HL-60/S4 treated with retinoic acid at 250 ng/mL for 4 days and 3 days (cell line): ENCODE measurements around the gene MRPS10.
"Not testable (repeated sequence)": the region's sequence is repeated elsewhere in the genome, so short reads cannot be mapped to it uniquely, and the experiment has no call there.

Source experiments
- in situ Hi-C: fragments of 300-500 bp; cut with MboI; formaldehyde crosslinking; loops from 2 replicates; pipeline ENCODE4 v1.7.0; 2022; ENCODE audit warnings: low sequenced_read_pairs

Gene MRPS10

DNA sequence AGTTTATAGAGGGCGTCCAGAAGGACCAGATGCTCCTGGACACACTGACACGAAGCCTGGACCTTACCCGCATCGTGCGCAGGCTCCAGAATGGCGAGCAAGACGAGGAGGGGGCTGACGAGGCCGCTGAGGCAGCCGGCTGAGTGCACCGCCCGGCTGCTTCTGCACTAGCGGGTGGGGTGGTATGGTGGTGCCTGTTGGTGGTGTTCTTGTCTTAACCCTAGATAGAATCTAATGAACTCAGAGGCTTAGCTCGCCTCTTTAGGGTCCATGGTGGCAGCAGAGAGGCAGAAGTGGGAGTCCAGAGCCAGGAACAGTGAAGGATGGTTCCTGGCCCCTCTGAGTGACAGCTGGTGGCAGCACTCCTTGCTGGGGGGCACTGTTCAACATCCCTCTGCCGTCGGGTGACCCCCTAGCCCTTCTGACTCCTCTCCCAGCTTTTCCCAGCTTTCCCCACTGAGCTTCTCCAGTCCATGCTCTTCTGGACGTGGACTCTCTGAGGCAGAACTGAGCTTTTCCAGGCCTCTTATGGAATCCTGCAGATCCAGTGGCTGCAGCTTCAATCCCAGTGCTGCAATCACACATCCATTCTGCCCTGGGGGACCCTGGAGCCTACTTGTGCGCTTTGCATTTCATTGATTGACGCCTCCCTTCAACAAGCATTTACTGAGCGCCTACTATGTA is 38.3 kb downstream of the MRPS10 start:
- in situ Hi-C loops, result no loop called here

DNA sequence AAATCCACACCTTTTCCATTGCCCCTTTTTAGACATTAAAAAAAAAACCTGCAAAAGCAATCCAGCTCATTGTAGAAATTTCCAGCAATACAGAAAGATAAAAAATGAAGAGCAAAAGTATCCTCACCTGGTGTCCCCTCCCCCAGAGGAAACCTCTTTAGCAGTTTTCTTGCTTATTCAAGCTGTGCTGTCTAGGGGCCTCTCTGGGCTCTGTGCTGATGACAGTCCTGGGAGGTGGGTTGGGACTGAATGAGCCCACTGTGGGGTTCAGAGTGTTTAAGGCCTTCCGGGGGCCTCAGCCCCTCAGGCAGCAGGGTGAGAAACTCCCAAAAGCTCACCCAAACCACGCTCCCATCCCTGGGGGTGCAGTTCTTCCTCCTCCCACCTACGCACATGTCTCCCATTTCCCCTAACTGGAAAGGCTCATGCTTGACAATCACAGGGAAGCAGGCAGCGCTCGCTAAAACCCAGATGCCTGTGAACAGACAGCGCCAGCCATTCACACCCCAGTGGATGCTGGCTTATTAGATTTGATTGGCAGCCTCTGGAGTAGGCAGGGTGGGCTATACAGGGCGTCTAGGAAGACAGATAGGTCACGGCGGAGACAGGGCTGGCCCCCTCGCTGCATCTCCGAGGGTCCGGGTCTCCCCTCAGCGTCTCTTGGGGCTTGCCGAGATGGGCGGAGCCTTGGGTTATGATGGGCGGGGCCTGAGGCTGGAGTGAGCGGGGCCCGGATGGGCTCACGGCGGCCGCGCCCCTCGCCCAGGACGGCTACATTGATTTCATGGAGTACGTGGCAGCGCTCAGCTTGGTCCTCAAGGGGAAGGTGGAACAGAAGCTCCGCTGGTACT is 39.9 kb downstream of the MRPS10 start:
- in situ Hi-C loops, result no loop called here

DNA sequence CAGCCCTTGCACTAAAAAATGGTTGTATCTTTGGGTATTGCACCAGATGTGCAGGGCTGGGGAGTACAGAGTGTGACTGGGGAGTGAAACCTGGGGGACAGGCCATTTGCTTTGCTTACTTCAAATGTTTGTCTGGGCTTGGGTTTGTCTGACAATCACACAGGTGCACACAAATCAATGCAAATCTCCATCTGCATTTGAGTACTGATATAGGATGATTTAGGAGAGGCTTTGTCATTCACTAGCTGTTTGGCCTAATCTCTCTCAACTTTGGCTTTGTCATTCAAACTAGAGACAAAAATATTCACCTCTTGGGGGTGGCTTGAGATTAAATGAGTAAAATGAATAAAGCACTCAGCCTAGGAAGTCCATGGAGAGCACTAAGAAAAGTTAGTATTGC is 40.7 kb downstream of the MRPS10 start:
- in situ Hi-C loops, result no loop called here

DNA sequence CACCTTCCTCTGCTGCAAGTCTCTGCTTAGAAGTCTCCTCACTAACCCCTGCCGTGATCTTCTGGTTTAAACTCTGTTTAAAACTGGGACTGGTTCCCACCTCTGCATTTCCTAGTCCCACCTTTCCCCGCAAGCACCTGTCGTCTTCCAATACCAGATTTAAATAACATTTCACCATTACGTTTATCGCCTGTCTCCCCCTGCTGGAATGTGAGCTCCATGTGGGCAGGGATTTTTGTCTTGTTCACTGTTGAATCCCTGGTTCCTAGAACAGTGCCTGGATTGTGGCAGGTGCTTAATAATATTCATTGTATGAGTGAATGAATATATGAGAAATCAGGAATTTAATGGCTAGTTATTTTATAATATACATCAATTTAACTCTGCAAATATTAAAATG is 41.8 kb downstream of the MRPS10 start:
- in situ Hi-C loops, result no loop called here

DNA sequence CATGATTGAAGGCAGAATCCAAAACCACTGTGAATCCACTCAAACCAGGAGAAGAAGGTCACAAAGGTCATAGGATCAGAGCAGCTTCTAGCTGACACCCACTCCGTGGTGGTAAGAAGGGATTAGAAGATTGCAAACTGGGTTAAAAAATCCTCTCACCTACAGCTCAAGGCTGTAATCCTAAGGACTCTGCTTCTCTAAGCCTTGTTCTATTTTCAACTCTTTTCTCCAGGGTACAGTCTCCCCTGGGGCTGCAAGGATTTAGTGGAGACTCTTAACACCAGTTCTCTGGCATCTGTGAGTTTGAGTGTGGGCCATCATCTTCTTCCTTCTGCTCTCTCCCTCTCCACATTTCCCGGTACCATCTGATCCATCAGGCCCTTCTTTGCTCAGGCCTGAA is 44.6 kb downstream of the MRPS10 start, which contains the start of gene GUCA1A:
Gene GUCA1A, plus strand, starts transcription at position 264 of the 400 bp plus-strand sequence. CDS start 250 bp downstream, outside the sequence.
- in situ Hi-C loops, result no loop called here

DNA sequence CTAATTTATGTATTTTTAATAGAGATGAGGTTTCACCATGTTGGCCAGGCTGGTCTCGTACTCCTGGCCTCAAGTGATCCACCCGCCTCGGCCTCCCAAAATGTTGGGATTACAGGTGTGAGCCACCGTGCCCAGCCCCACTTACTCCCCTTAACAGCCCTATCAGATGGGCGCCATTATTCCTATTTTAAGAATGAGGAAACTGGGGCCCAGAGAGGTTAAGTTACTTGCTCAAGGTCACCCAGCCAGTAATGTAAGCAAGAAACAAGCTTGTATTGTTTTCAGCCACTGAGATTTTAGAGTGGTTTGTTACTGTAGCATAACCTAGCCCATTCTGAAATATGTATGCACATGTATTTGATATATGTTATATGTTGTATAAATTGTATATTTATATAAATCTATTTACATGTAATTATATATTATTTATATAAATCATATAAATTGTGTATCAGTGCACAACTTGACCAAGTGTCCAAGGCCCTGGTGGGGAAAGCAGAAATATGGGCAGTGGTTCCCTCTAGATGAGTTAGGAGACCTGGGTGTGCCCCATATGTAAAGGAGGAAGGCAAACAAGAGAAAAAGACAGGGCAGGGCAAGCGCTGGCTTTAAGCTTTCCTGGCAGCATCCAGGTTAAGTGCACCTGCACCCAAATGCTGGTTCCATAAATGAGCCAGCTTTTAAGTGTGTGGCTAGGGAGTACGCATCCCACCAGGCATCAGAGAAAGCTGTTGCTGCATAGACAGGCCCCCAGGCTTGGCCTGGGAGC is 45.7 kb downstream of the MRPS10 start:
- in situ Hi-C loops, result no loop called here

DNA sequence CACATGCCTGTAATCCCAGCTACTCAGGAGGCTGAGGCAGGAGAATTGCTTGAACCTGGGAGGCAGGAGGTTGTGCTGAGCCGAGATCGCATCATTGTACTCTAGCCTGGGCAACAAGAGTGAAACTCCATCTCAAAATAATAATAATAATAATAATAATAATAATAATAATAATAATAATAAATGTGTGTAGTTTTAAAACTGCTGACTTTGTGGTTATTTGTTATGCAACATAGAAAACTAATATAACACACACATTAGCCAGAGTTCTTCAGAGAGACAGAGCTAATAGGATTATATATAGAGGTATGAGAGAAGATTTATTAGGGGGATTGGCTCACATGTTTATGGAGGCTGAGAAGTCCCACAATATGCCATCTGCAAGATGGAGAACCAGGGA is 47.9 kb downstream of the MRPS10 start:
- in situ Hi-C loops, result not testable (repeated sequence)

DNA sequence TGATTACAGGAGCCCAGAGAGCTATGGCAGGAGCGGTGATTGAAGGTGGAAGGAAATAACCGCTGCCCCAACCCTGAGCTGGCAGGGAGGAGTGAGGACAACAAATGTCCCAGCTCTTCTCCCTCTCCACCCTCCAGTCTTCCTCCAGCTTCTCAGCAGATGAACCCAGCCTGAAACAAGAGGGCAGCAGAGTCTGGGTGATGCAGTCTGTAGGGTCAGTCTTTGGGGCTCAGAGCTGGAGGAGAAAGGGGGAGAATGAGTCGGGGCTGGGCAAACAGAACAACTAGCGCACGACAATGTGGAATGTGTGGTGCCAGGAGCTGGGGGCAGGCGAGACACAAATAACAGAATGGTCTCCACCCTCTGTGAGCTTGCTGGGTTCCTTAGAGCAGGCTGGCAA is 49.0 kb downstream of the MRPS10 start:
- in situ Hi-C loops, result no loop called here

DNA sequence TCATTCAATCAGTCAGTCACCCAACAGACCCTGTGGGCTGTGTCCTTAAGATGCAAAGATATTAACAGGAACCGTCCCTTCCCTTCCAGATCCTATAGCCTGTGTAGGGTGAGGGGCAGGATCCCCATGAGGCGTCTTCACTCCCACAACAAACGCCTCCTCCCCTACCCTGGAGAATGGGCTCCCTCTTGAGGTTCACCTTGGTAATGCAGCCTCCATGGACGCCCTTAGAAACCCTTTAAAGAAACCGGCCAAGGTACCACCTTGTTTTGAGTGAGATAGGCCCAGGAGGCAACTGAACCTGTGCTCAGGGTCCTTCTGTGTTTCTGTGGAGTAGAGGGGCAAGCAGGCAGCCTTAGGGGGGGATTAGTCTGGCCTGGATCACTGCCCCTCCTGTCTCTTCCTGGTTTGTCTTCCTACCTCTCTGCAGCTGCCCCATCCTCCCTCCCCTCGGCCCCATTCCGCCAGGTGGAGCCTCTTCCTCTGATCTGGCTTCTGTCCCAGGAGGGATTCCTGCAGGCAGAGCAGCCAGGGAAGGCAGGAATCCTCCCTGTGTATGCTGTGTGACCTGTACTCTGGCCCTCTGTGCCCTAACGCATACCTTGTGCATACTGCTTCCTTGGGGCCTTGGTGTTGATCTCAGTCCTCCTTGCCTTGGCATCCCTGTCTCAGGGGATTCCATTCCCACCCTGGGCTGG is 51.1 kb downstream of the MRPS10 start:
- in situ Hi-C loops, result no loop called here

DNA sequence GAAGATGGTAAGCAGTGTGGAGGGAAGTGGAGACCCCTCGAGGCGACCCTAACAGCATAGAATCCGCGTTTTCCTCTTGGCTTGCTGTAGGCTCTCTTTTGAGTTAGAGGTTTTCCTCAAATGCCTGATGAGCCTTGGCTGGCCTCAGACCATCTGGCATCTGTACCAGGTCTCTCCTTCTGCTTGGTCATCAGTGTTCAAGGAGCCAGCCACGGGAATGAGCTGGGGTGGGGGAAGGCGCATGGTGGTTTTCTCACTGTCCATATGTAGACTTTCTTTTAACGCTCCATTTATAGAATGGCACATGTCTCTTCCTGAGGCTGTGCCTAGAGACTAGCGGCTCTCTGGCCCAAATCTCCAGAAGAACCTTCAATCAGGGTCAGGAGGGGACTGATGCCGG is 52.6 kb downstream of the MRPS10 start:
- in situ Hi-C loops, result no loop called here

DNA sequence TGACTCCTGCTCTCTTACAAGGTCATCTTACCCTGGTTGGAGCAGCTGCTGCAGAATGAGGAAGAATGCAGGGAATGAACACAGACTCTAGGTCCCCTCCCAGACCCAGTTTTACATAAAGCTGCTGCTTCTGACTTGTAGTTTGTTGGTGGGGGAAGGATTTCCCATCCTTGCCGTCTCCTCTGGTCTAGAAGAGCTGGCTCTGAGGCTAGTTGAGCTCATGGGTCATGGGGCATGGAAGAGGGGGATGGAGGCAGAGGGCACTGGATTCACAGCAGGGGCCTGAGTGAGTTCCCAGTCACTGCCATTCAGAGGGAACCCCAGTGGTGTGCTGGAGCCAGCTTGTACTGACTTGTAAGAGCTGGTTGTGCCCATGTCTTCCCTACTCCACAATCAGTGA is 53.7 kb downstream of the MRPS10 start:
- in situ Hi-C loops, result no loop called here

DNA sequence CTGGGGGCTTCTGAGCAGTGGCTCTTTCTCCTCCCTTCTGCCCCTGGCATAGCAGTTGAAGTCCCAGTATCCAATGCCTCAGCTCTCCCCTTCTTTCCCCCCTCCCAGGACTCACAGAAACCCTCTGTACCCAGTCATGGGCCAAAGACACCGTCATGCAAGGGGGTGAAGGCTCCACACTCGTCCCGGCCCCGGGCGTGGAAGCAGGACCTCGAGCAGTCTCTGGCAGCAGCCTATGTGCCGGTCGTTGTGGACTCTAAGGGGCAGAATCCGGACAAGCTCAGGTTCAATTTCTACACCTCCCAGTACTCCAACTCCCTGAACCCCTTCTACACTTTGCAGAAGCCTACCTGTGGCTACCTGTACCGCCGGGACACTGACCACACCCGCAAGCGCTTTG is 54.8 kb downstream of the MRPS10 start:
- in situ Hi-C loops, result no loop called here

DNA sequence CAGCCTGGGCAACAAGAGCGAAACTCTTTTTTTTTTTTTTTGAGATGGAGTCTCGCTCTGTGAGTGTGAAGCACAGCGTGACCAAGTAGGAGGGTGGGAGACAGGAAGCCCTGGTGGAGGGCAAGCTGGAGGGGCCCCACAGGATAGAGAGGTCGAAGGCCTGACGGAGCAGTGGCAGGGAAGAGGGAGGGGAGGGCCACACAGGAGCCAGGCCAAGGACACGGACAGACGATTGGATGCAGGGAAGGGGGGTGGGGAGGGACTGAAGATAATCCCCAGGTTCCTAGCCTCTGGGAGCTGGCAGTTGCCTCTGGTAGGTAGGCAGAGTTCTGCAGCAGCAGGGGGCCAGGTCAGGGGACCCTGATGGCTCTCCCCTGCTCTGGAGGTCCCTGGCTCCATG is 55.3 kb downstream of the MRPS10 start:
- in situ Hi-C loops, result no loop called here

DNA sequence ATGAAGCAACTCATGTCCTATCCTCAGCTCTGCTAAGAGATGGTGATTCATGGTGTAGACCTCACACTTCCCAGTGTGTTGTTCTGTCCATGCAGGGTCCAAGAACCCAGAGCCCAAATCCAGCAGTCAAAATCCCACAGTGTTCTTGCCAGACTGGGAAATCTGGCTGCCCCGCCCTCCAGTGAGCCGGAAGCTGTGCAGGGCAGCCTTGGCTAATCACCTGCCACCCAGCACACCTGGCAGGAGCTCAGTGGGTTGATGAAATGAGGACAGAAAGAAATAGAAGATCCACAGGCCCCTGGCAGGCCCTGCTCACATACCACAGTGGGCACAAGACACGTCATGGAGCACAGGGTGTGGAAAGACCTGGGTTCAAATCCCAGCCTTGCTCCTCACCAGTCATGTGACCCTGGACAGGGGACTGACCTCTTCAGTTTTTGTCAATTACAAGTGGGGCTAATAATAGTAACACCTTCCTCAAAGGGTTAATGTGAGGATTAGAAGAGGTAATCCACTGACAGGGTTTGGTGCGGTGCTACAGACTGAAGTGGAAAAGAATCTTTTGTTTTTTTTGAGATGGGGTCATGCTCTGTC is 58.1 kb downstream of the MRPS10 start:
- in situ Hi-C loops, result no loop called here

DNA sequence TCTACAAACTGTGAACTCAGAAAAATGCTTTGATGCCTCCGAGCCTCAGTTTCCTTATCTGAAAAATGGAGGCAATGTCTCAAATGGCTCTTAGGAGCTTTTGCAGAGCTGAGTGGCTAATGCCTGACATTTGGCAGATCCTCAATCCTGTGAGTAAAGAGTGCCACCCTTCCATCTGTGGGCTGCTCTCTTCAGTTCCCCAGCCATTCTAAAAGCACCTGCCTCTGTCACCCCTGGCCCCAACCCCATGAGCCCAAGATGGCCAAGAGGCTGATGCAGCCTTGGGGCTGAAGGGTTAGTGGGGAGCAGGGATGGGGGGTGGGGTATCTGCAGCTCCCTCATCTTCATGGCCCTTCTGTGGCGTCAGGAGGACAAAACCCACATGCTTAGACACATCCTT is 59.0 kb downstream of the MRPS10 start:
- in situ Hi-C loops, result no loop called here

DNA sequence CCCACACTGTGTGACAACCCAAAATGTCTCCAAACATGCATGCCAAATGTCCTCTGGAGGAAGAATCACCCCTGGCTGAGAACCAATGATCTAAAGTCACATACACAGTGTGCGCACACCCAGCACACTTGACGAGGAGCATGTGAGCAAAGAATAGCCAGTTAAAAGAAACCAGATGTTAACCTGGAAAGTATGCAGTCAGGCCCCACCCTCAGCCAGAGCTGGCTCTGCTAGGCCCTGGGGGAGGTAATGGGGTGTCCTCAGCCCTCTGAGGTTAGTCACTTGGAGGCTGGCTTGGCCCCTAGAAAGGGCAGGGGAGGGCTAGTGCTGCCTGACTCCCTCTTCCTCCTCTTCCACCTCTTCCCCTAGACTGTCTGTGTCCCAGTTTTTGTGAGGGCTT is 59.6 kb downstream of the MRPS10 start:
- in situ Hi-C loops, result no loop called here
